Liver (tissue), 9 donors: Measurements from ENCODE around the gene TAC3. TPM values are rescaled to one million over a fixed set of nuclear protein-coding genes. Genes with fewer than 3 reads are reported as not detected.

Source experiments
- DNase-seq: peaks from one replicate; pipeline ENCODE4 v3.0.0-alpha.2; 2017; ENCODE audit warnings: low spot score
- H3K27ac ChIP-seq, 2 donors: one replicate each; pipeline ENCODE4 v1.7.0; 2013; ENCODE audit warnings: inconsistent platforms in 2 of 2, low read length in 2 of 2, control low read depth in 1 of 2, low read depth in 1 of 2, mild to moderate bottlenecking in 1 of 2
- H3K27me3 ChIP-seq, 4 donors: one replicate each; pipeline versions ENCODE4 v1.6.1 to v1.7.0; 2013; ENCODE audit warnings: low read length in 3 of 4, inconsistent platforms in 1 of 4, mild to moderate bottlenecking in 1 of 4, moderate library complexity in 1 of 4; ENCODE audit not compliant: control insufficient read depth in 4 of 4, insufficient read depth in 4 of 4
- H3K36me3 ChIP-seq, 4 donors: one replicate each; pipeline versions ENCODE4 v1.6.1 to v1.7.0; 2013; ENCODE audit warnings: low read length in 3 of 4, mild to moderate bottlenecking in 3 of 4, low read depth in 1 of 4, moderate library complexity in 1 of 4; ENCODE audit not compliant: control insufficient read depth in 4 of 4, insufficient read depth in 3 of 4
- H3K4me1 ChIP-seq, 4 donors: one replicate each; pipeline versions ENCODE4 v1.6.1 to v1.7.0; 2013; ENCODE audit warnings: low read length in 3 of 4, mild to moderate bottlenecking in 3 of 4, moderate library complexity in 1 of 4; ENCODE audit not compliant: control insufficient read depth in 4 of 4, insufficient read depth in 4 of 4
- H3K4me3 ChIP-seq, 3 donors: one replicate each; pipeline versions ENCODE4 v1.6.1 to v1.7.0; 2013; ENCODE audit warnings: low read length in 3 of 3, control low read depth in 1 of 3, low read depth in 1 of 3, mild to moderate bottlenecking in 1 of 3
- H3K9ac ChIP-seq, 2 donors: one replicate each; pipeline ENCODE4 v1.7.0; 2013; ENCODE audit warnings: low read length in 2 of 2, mild to moderate bottlenecking in 2 of 2, moderate library complexity in 2 of 2, control low read depth in 1 of 2, low read depth in 1 of 2
- H3K9me3 ChIP-seq, 4 donors: one replicate each; pipeline versions ENCODE4 v1.6.1 to v1.7.0; 2013; ENCODE audit warnings: low read length in 3 of 4; ENCODE audit not compliant: control insufficient read depth in 4 of 4
- EGR1 ChIP-seq, 2 donors: IDR thresholded peaks; 2 replicates each; pipeline ENCODE4 v1.6.1; 2016 to 2018; ENCODE audit warnings: antibody characterized with exemption in 2 of 2, low read depth in 2 of 2
- FOXA1 ChIP-seq: IDR thresholded peaks from 2 replicates; pipeline ENCODE4 v1.6.1; 2016; ENCODE audit warnings: antibody characterized with exemption
- FOXA2 ChIP-seq: IDR thresholded peaks from 2 replicates; pipeline ENCODE4 v1.6.1; 2016; ENCODE audit warnings: antibody characterized with exemption
- GABPA ChIP-seq, 2 donors: IDR thresholded peaks in 1 of 2; conservative IDR thresholded peaks in 1 of 2; 2 replicates each; pipeline ENCODE4 v1.6.1; 2016; ENCODE audit warnings: antibody characterized with exemption in 2 of 2, mild to moderate bottlenecking in 1 of 2, moderate library complexity in 1 of 2
- HNF4A ChIP-seq, 2 donors: conservative IDR thresholded peaks; 2 replicates each; pipeline ENCODE4 v1.6.1; 2016; ENCODE audit warnings: antibody characterized with exemption in 2 of 2, mild to moderate bottlenecking in 2 of 2
- HNF4G ChIP-seq: IDR thresholded peaks from 2 replicates; pipeline ENCODE4 v1.6.1; 2016; ENCODE audit warnings: antibody characterized with exemption
- JUND ChIP-seq, 2 donors: IDR thresholded peaks; 2 replicates each; pipeline ENCODE4 v1.6.1; 2016; ENCODE audit warnings: antibody characterized with exemption in 2 of 2
- MAX ChIP-seq: IDR thresholded peaks from 2 replicates; pipeline ENCODE4 v1.6.1; 2016; ENCODE audit warnings: antibody characterized with exemption
- NR2F2 ChIP-seq: IDR thresholded peaks from 2 replicates; pipeline ENCODE4 v1.6.1; 2016; ENCODE audit warnings: antibody characterized with exemption
- RAD21 ChIP-seq, 2 donors: IDR thresholded peaks; 2 replicates each; pipeline ENCODE4 v1.6.1; 2016; ENCODE audit warnings: antibody characterized with exemption in 2 of 2, mild to moderate bottlenecking in 2 of 2
- RXRA ChIP-seq, 2 donors: IDR thresholded peaks; 2 replicates each; pipeline ENCODE4 v1.6.1; 2017 to 2018; ENCODE audit warnings: antibody characterized with exemption in 2 of 2, mild to moderate bottlenecking in 1 of 2
- SP1 ChIP-seq: IDR thresholded peaks from 2 replicates; pipeline ENCODE4 v1.6.1; 2018; ENCODE audit warnings: antibody characterized with exemption, mild to moderate bottlenecking
- TAF1 ChIP-seq: conservative IDR thresholded peaks from 2 replicates; pipeline ENCODE4 v1.6.1; 2016; ENCODE audit warnings: antibody characterized with exemption, mild to moderate bottlenecking
- YY1 ChIP-seq: IDR thresholded peaks from 2 replicates; pipeline ENCODE4 v1.6.1; 2016; ENCODE audit warnings: antibody characterized with exemption, mild to moderate bottlenecking
- WGBS: extraction: QIAGEN DNeasy Blood & Tissue Kit; methylation state at CpG from one replicate; pipeline ENCODE4 v1.1.7; 2013; 5-methylcytosine and 5-hydroxymethylcytosine counted together
- polyA plus RNA-seq, 2 donors: library from polyadenylated mRNA; stranded (reverse) in 1 of 2; unstranded in 1 of 2; fragments of 200-250 nt in 1 of 2; fragments of >200 nt in 1 of 2; fragmentation: Nextera tagmentation in 1 of 2; extraction: Ambion mirVana in 1 of 2; gene quantifications; one replicate each; pipeline versions ENCODE4 v1.2.1 to v1.2.3, GENCODE V29; 2013 to 2015
- total RNA-seq, 2 donors: library from RNA; depleted of rRNA; stranded (reverse); fragments of >200 nt; gene quantifications; one replicate each; pipeline ENCODE4 v1.2.3, GENCODE V29; 2014
- TF ChIP-seq, protein P1 (sequence below): IDR thresholded peaks from 2 replicates; pipeline ENCODE4 v1.6.1; 2016; ENCODE audit warnings: antibody characterized with exemption
- TF ChIP-seq, protein P2 (sequence below): fragments of 150-350 bp; IDR thresholded peaks from 2 replicates; pipeline ENCODE4 v1.5.1; 2017; ENCODE audit warnings: improper control_type of control experiment, low read depth, low read length; ENCODE audit not compliant: missing input control
- TF ChIP-seq, protein P3 (sequence below): IDR thresholded peaks from 2 replicates; pipeline ENCODE4 v1.6.1; 2016; ENCODE audit warnings: antibody characterized with exemption
- TF ChIP-seq, protein P4 (sequence below): IDR thresholded peaks from 2 replicates; pipeline ENCODE4 v1.6.1; 2016; ENCODE audit warnings: antibody characterized with exemption, mild to moderate bottlenecking
- donor health status: healthy.
- donor health status: healthy.
- donor health status: healthy.
- donor health status: healthy.
- donor health status: healthy.

TAC3 gene
- total and polyA plus RNA-seq, 4 donors: not detected

GRCh38 chr12:57044468-57044867, 28.1 kb upstream of the TAC3 start:
- no peaks in the 10 kb centered on the region for H3K4me1 ChIP-seq
- no peak overlapping the region for H3K9ac ChIP-seq
- TF ChIP-seq FOXA1 (no peak), HNF4G (no peak), EGR1 (IDR thresholded peaks at IDR 0.05; ENCODE audit: low read depth in 2 of 2) (no peak), RXRA (IDR thresholded peaks at IDR 0.05) (no peak), SP1 (no peak), GABPA (IDR thresholded peaks at IDR 0.05 in 1 of 2, conservative IDR thresholded peaks at IDR 0.05 in 1 of 2) (no peak), FOXA2 (no peak), NR2F2 (no peak), MAX (no peak), JUND (IDR thresholded peaks at IDR 0.05) (no peak), RAD21 (IDR thresholded peaks at IDR 0.05) (no peak), YY1 (no peak), HNF4A (conservative IDR thresholded peaks at IDR 0.05) (no peak), TAF1 (no peak)
- TF ChIP-seq, protein P1, sequence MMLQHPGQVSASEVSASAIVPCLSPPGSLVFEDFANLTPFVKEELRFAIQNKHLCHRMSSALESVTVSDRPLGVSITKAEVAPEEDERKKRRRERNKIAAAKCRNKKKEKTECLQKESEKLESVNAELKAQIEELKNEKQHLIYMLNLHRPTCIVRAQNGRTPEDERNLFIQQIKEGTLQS: no peak
- TF ChIP-seq, protein P2, sequence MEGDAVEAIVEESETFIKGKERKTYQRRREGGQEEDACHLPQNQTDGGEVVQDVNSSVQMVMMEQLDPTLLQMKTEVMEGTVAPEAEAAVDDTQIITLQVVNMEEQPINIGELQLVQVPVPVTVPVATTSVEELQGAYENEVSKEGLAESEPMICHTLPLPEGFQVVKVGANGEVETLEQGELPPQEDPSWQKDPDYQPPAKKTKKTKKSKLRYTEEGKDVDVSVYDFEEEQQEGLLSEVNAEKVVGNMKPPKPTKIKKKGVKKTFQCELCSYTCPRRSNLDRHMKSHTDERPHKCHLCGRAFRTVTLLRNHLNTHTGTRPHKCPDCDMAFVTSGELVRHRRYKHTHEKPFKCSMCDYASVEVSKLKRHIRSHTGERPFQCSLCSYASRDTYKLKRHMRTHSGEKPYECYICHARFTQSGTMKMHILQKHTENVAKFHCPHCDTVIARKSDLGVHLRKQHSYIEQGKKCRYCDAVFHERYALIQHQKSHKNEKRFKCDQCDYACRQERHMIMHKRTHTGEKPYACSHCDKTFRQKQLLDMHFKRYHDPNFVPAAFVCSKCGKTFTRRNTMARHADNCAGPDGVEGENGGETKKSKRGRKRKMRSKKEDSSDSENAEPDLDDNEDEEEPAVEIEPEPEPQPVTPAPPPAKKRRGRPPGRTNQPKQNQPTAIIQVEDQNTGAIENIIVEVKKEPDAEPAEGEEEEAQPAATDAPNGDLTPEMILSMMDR: no peak
- TF ChIP-seq, protein P3, sequence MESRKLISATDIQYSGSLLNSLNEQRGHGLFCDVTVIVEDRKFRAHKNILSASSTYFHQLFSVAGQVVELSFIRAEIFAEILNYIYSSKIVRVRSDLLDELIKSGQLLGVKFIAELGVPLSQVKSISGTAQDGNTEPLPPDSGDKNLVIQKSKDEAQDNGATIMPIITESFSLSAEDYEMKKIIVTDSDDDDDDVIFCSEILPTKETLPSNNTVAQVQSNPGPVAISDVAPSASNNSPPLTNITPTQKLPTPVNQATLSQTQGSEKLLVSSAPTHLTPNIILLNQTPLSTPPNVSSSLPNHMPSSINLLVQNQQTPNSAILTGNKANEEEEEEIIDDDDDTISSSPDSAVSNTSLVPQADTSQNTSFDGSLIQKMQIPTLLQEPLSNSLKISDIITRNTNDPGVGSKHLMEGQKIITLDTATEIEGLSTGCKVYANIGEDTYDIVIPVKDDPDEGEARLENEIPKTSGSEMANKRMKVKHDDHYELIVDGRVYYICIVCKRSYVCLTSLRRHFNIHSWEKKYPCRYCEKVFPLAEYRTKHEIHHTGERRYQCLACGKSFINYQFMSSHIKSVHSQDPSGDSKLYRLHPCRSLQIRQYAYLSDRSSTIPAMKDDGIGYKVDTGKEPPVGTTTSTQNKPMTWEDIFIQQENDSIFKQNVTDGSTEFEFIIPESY: no peak
- TF ChIP-seq, protein P4, sequence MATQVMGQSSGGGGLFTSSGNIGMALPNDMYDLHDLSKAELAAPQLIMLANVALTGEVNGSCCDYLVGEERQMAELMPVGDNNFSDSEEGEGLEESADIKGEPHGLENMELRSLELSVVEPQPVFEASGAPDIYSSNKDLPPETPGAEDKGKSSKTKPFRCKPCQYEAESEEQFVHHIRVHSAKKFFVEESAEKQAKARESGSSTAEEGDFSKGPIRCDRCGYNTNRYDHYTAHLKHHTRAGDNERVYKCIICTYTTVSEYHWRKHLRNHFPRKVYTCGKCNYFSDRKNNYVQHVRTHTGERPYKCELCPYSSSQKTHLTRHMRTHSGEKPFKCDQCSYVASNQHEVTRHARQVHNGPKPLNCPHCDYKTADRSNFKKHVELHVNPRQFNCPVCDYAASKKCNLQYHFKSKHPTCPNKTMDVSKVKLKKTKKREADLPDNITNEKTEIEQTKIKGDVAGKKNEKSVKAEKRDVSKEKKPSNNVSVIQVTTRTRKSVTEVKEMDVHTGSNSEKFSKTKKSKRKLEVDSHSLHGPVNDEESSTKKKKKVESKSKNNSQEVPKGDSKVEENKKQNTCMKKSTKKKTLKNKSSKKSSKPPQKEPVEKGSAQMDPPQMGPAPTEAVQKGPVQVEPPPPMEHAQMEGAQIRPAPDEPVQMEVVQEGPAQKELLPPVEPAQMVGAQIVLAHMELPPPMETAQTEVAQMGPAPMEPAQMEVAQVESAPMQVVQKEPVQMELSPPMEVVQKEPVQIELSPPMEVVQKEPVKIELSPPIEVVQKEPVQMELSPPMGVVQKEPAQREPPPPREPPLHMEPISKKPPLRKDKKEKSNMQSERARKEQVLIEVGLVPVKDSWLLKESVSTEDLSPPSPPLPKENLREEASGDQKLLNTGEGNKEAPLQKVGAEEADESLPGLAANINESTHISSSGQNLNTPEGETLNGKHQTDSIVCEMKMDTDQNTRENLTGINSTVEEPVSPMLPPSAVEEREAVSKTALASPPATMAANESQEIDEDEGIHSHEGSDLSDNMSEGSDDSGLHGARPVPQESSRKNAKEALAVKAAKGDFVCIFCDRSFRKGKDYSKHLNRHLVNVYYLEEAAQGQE: no peak
- H3K36me3 ChIP-seq: no peaks in the 10 kb centered on the region
- no peak for DNase-seq
- no peak overlapping the region for H3K27ac ChIP-seq
- H3K4me3 ChIP-seq: no peak overlapping the region
- H3K27me3 ChIP-seq: no peaks in the 10 kb centered on the region
- no peaks in the 10 kb centered on the region for H3K9me3 ChIP-seq
- 92% methylated on average over 6 of the region's 6 CpGs for WGBS
